HFF-Myc (cell line): ENCODE measurements around the gene TMEM117.

ENCODE experiments used
- DNase-seq: peaks from one replicate; pipeline ENCODE4 v3.0.0-alpha.2; 2011; ENCODE audit warnings: low read depth; ENCODE audit errors: extremely low read depth
- H3K4me3 ChIP-seq: replicated peaks from 2 replicates; pipeline ENCODE4 v1.5.1; 2011; ENCODE audit warnings: low read depth, mild to moderate bottlenecking, control low read depth, low read length
- CTCF ChIP-seq: IDR thresholded peaks from 2 replicates; pipeline ENCODE4 v1.5.1; 2012; ENCODE audit warnings: mild to moderate bottlenecking, low read depth, low read length, control low read depth; ENCODE audit errors: missing control alignments

TMEM117 gene

GRCh38 chr12:44225149-44225510 is 389.2 kb downstream of the TMEM117 start:
- DNase-seq = no peak
- no peak overlapping the region for H3K4me3 ChIP-seq
- no peak for TF ChIP-seq CTCF

GRCh38 chr12:44227616-44228015 is 391.7 kb downstream of the TMEM117 start:
- no peak for TF ChIP-seq CTCF
- no peak overlapping the region for H3K4me3 ChIP-seq
- DNase-seq = no peak

GRCh38 chr12:44229846-44230245 is 394.0 kb downstream of the TMEM117 start:
- TF ChIP-seq CTCF = no peak
- H3K4me3 ChIP-seq = no peak overlapping the region
- no peak for DNase-seq

- H3K4me3 ChIP-seq = no peak overlapping the region
- TF ChIP-seq CTCF = no peak
- no peak for DNase-seq
These were observed 399.8 kb downstream of the TMEM117 start for GRCh38 chr12:44235674-44236073.

GRCh38 chr12:44240186-44240585 is 404.3 kb downstream of the TMEM117 start:
- no peak for DNase-seq
- no peak for TF ChIP-seq CTCF
- no peak overlapping the region for H3K4me3 ChIP-seq

GRCh38 chr12:44245932-44246331 is 410.1 kb downstream of the TMEM117 start:
- H3K4me3 ChIP-seq = no peak overlapping the region
- no peak for TF ChIP-seq CTCF
- no peak for DNase-seq

GRCh38 chr12:44246482-44247105 is 410.7 kb downstream of the TMEM117 start:
- no peak for TF ChIP-seq CTCF
- no peak for DNase-seq
- H3K4me3 ChIP-seq = no peak overlapping the region
